Smooth muscle cell of the brain vasculature (primary cell): Measurements from ENCODE around the gene PRDX3.
"Not testable (repeated sequence)": the region's sequence is repeated elsewhere in the genome, so short reads cannot be mapped to it uniquely, and the experiment has no call there.

ENCODE experiments used
- DNase-seq: peaks from one replicate; pipeline ENCODE4 v3.0.0-alpha.2; 2012; ENCODE audit warnings: low read depth, low spot score

Gene PRDX3

DNA sequence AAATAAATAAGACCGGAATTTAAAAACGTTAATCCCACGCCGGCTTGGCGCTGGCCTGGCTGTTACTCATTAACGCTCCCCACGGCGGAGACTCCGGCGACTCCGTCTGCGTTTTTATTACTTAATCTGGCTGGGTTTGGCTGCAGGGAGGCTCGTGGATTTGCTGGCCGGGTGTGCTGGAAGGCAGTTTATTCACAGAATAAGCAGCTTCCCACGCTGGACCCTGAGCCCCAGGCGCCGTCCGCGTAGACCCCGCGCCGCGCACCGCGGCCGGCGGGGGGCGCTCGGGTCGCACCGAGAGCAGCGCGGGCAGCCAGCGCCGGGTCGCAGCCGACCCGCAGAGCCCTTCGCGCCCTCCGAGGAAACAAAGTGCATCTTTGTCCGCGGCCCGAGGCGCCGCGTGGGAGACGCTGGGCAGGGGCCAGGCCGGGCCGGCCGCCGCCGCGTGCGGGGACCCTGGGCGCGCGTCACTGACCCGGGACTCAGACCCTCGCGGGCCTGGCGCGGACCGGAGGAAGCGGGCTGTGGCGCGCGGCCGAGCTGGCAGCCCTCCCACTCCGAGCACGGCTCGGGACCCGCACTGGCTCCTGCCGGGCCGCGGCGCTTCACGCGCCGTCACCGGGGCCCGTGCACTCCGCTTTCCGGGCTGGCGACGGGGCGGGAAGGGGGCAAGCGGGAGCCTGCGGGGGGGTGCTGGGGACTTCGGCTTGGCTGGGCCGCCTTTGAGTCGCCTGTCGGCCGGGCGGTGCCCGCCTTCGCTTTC lies 28.2 kb upstream of the PRDX3 start:
- no peak for DNase-seq

DNA sequence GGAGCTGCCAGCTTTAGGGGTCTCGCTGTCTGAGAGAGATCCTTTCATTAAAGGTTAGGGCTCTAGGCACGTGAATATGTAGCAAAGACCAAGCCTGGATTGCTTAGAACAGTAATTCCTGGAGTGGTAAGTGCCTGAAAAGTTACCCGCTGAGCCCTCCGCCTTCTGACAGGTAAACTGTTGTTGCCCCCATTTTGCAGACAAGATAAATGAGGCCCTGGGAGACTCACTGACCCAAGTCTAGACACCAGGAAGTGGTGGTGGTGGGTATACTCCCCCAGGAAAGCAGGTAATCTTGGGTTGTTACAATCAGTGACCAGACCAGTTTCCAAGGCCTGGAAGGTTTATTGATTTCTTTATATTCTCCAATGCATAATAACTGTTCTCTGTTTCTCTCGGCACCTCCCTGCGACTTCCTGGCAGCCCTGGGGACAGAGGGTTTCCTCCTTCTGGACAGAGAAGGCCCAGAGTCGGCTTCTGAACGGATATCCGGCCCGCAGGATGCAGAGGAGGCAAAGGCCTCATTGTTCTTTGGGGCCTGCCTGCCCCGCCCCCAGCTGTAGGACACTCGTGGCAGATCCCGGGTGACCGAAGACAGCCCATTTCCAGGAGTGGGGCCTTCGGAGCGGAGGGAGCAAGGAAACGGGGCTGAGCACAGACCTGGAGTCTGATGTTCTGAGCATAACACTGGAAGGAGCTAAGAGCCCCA lies 27.4 kb upstream of the PRDX3 start:
- no peak for DNase-seq

DNA sequence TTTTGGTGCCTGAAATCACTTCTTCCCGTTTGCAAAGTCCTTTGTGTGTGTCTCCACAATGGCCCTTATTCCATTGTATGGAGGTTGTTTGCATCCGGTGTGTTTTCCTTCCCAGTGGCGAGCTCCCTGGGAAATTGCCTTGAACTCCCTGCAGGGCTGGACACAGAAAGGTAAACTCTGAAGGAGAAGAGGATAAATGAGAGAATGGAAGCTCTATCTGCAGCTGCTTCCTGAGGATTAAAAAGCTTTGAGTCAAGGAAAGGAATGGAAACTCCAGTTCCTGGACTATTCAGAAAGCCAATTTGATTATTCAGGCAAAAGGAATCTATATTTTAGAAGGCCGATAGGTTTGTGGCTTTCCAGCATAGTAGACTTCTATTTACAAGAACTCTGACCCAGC lies 24.4 kb upstream of the PRDX3 start:
- DNase-seq: no peak

DNA sequence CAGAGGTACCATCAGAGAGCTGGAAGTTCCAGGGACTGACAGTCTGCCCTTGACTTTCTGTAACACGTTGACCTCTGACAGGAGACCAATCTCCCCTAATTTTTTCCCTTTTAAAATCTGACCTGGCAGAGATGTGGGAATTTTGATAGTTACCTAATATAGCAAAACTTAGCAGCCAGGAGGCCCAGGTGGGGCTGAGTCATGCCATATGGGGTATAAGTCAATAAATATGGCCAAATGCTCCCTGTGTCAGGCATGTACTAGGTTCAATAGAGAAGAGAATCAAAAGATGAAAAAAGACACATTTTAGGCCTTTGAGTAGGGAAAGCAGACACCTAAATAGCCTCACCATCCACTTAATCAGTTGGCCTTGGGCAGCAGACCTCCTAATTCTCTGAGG lies 22.6 kb upstream of the PRDX3 start:
- DNase-seq: no peak

DNA sequence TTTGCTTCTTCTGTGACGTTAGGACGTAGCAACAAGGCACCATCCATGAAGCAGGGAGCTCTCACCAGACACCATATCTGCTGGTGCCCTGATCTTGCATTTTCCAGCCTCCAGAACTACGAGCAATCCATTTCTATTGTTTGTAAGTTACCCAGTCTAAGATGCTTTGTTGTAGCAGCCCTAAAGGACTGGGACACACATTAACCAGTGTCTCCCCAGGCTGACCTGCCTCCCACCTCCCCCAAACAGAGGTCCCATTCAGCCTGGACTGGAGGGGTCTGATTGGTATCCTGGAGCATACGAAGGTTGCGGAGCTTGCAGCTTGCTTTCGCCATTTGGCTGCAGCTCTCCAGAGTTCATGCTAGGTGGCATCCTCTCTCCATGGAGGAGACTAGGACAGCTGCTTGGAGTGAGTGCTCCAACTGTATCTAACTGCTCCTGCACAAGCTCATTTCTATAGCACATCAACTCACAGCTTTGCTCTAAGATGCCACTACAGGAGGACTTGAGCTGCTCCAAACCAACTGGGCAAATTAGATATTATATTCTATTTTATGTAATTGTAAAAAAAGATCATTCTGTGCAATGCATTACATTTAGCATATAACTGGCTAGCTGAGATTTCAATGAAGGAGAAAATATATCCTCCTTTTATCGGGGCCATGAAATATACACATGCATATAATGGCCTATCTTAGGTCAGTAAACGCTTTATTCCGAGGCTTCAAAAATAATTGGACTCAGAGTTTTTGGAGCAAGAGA lies 20.8 kb upstream of the PRDX3 start:
- peak; percentile 70 for DNase-seq

DNA sequence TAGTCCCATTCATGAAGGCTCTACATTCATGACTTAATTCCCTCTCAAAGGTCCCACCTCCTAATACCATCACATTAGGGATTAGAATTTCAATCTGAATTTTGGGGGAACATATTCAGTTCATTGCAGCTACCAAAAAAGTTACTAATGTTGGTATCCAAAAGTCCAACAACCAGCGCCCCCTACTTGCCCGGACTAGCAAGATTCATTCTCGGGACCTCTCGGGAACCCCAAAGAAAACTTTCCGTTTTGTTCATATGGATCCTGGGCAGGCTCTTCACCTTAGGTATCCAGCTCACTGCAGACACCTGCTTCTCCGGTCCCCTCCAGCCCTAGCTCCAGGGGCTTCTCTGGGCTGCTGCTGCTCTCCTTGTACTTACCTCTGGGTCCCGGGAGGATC lies 19.8 kb upstream of the PRDX3 start:
- no peak for DNase-seq

DNA sequence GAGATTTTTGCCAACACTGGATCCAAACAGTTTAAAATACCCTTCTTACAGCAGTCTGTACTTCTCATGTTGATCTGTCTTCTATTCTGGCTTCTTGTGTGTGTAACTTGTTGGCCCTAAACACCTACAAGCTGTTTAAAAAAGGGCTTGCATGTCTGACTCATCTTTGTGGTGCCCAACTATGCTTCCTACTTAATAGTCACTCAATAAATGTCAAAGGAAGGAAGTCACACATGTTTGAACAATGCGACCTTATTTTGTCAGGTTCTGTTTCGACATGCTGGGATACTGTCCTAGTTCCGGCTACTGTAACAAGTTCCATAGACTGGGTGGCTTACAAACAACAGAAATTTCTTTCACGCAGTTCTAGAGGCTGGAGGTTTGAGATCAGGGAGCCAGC lies 19.3 kb upstream of the PRDX3 start:
- no peak for DNase-seq

DNA sequence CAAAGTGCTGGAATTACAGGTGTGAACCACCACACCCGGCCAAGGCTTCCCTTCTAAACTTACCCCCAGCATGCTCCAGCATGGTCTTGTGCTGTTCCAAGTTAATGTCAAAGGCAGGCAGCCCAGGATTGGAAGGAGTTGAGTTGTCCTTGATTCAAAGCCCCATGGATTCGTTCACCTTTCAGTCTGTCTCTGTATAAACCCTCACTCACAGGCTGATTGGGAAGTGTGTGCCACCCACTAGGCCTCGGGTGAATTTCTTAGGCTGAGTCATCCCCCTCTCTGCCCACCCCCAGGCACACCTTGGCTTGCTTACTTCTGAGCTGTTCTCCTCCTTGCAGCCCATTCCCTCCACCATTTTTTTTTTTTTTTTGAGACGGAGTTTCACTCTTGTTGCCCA lies 13.3 kb upstream of the PRDX3 start:
- no peak for DNase-seq

DNA sequence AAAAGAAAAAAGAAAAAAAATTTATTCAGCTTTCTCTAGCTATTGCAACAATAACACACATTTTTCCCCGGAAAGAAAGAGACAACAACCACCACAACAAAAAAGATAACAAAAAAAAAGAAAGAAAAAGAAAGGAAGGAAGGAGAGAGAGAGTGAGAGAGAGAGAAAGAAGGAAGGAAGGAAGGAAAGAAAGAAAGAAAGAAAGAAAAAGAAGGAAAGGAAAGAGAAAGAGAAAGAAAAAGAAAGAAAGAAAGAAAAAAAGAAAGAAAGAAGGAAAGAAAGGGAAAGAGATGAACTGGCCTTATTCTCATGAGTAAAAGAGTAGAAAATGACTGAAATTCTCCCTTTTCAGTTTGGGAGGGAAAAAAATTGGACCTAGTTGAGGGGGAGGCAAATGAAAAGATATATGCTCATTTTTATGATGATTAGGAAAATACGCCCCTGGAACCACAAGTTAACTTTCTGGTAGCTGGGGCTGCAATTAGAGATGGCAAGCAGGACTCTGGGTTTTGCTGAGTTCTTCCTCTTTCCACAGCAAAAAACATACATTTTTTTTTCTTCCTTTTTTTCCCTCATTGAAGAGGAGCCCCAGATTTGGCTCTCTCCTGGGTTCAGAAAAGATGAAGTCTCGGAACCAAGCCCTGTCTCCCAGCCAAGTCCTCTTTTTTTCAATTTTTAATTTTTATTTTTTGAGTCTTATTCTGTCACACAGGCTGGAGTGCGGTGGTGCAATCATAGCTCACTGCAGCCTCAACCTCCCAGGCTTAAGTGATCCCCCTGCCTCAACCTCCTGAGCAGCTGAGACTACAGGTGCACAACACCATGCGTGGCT lies 12.6 kb upstream of the PRDX3 start:
- DNase-seq: no peak

DNA sequence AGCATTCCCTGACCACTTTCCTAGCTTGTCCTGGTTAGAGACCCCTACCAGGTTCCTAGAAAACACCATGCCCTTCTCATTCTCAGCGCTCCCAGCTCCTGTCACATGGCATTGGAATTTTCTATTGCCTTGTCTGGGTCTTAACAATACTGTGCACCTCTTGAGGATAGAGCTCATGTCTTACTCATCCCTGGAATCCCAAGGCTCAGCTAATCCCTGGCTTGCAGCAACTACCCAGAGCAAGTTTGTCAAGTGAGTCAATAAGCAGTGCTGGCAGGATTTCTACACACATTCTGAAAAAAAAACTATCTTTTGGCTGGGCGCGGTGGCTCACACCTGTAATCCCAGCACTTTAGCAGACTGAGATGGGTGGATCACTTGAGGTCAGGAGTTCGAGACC lies 11.7 kb upstream of the PRDX3 start:
- no peak for DNase-seq

DNA sequence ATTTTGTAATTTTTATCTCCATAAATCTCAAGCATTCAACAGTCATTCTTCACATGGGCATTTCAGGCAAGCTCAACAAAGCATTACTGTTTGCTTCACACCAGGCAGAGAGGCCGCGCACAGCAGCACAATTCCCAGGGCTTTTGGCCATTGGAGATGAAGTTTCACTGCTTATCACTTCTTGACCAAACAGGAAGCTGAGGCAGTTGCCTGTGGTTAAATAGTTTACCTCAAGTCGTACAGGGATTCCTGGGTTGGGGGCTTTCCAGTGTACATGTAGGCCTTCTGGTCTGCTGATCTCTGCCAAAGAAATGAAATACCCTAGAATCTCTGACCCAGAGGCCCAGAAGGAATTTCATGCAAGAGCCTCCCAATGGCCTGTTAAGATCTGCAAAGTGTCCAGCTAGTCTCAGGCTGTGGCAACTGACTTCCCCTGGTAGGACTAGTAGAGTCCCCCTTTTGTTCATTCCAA lies 11.2 kb upstream of the PRDX3 start:
- no peak for DNase-seq

DNA sequence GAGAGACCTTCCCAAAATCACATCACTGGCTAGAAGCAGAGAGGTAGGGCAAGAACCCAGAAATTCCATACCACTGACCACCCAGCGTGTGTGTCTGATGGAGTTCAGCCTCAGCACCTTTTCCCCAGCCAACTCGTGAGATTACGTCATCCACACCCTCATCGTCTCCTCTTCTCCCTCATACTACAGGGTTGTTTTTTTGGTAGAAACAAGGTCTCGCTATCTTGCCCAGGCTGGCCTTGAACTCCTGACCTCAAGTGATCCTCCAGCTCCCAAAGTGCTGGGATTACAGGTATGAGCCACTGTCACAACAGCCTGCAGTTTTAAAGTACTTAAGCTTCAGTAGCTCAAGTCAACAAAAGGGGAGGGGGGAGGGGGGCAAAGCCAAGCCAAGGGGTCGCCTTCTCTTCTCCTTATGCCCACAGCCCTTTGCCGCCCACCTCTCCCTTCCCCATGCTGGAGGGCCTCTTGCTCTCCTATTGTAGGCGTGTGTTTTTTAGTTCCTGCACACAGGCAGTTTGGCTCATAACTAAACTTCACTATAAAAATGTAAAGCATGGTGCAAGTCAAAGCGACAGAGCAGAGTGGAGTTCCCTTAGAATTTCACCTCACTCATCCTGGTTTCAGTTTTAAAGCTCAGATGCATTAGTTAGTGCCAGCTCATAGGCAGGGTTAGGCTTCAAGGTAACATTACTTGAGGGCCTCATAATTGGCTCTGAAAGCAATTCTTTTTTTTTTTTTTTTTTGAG lies 5.2 kb upstream of the PRDX3 start:
- no peak for DNase-seq

DNA sequence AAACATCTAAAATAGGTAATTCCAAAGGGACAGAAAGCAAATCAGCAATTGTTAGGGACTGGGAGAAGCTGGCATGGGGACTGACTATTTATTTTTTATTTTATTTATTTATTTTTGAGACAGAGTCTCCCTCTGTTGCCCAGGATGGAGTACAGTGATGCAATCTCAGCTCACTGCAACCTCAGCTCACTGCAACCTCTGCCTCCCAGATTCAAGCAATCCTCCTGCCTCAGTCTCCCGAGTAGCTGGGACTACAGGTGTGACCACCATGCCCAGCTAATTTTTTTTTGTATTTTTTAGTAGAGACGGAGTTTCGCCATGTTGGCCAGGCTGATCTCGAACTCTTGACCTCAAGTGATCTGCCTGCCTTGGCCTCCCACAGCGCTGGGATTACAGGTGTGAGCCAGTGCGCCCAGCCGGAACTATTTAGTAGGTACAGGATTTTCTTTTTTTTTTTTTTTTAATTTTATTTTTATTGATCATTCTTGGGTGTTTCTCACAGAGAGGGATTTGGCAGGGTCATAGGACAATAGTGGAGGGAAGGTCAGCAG lies 2.3 kb upstream of the PRDX3 start:
- not testable (repeated sequence) for DNase-seq

DNA sequence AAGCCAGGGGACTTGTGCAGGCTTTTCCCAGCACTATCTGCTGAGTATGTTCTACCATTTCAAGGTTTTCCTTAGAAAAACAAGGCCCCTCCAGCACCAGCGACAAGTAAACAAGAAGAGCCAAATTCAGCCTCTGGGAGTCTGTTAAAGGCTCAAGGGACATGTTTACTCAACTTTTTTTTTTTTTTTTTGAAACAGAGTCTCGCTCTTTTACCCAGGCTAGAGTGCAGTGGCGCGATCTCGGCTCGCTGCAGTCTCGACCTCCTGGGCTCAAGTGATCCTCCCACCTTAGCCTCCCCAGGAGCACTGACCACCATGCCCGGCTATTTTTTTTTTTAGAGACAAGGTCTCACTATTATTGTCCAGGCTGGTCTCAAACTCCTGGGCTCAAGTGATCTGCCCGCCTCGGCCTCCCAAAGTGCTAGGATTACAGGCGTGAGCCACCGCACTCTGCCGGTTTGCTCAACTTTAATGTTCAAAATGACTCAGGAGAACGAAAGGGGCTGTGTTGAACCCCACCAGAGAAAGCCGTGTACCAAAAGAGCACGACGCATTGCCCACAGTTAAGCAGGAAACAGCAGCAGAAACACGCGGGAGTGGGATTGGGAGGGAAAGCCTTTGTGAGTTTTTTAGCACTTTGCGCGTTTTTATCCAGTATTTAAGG lies 772 bp downstream of the PRDX3 start:
- no peak for DNase-seq

DNA sequence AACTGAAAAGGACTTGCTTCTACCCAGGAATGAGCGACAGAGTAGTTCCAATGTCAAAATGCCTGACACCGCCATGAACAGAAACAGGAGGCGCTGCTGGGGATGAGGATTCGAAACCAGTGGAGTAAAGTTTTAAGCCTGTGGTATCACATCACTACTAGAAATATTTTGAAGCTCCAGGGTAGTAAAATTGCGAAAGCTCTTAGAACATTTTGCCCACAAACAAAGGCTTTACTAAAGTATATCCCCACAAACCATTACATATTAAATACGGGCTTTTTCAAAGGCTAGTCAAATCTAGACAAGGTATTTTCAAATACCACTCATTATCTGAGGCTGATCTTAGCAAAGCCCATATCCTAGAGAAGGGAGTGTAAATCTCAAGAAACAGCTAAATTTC lies 2.4 kb downstream of the PRDX3 start:
- no peak for DNase-seq

DNA sequence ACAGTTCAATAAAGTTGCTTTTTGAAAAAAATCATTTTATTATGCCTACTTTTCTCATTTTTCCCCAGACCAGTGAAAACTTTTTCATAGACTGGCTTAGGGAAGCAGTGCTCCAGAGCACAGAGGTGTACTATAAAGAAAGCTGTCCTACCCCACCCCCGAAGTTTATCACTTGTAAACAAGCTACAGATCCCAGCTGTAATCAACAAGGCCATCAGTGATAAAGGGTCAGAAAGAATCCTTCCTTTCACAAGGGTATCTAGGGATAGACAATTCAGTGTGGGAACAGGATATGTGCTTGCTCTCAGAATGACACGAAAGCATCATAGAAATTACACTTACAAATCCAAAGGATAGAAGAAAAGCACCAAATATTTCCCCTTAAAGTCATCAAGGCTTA lies 4.5 kb downstream of the PRDX3 start:
- DNase-seq: no peak

DNA sequence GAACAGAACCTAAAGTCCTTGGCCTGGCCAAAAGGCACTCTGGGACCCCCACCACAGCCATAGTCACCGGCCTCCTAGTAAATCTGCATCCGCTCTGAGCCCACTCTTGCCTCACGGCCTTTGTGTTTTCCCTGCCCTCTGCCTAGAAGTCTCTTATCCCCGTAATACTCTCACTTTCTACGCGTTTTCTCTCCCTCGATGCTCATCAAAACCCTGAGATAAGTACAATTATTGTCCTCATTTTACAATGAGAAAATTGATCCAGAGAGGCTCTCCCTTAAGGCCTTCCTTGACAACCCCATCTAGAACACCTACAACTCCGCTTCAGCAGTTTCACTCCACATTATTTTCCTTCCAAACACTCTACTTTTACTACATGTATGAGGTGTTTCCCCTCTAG lies 11.6 kb downstream of the PRDX3 start:
- DNase-seq: no peak

DNA sequence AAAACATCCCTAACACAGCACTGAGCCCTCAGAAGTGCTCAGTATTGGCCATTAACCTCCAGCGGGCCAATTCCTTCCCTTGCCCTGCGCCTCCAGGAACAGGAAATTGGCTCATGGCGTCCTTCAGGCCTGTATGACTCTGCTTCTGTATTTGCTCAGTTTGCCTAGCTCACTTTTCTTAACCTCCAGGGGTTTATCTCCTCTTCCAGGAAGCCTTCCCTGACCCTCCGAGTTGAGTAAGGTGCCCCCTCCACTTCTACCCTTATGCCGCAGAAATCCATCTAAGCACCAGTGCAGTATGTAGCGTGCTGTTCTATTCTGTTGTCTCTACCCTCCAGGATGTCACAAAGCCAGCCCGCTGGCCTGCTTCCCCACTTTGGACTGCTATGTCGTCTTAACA lies 12.0 kb downstream of the PRDX3 start:
- DNase-seq: no peak

DNA sequence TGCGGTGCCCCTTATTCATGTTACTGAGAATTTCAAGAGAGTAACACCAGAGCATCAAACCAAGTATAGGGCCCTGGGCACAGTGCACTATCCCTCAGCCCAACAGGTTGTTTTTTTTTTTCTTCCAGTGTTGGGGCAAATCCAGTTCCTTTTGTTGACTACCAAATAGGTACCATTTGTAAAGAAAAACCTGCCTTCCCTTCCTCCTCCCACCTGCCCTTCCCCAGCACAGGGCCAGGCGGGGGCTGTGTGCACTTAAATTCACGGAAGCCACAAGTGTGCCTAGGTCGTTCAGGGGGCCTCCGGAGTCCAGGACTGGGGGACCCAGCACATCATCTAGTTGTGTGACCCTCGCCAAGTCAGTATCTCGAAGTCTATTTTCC lies 12.5 kb downstream of the PRDX3 start:
- DNase-seq: no peak
